Esophagus muscularis mucosa (tissue), 3 donors: Measurements from ENCODE around the gene MTCL1.

Experiments
- POLR2A ChIP-seq: fragments of 450-650 bp; IDR thresholded peaks from one replicate; pipeline ENCODE4 v1.6.1; 2017; ENCODE audit warnings: antibody characterized with exemption, moderate library complexity, mild to moderate bottlenecking, low read depth
- POLR2AphosphoS5 ChIP-seq, 2 donors: sonication (generic); formaldehyde crosslinking; IDR thresholded peaks; one replicate each; pipeline ENCODE4 v1.6.1; 2017; ENCODE audit warnings: antibody characterized with exemption in 2 of 2
- TF ChIP-seq, protein P1 (sequence below), 3 experiments: fragments of 200-600 bp in 2 of 3; fragments of 450-650 bp in 1 of 3; sonication (generic) in 2 of 3; IDR thresholded peaks; one replicate each; pipeline ENCODE4 v1.5.1; 2017 to 2019; ENCODE audit warnings: antibody characterized with exemption in 3 of 3, mild to moderate bottlenecking in 2 of 3, moderate library complexity in 1 of 3

DNA sequence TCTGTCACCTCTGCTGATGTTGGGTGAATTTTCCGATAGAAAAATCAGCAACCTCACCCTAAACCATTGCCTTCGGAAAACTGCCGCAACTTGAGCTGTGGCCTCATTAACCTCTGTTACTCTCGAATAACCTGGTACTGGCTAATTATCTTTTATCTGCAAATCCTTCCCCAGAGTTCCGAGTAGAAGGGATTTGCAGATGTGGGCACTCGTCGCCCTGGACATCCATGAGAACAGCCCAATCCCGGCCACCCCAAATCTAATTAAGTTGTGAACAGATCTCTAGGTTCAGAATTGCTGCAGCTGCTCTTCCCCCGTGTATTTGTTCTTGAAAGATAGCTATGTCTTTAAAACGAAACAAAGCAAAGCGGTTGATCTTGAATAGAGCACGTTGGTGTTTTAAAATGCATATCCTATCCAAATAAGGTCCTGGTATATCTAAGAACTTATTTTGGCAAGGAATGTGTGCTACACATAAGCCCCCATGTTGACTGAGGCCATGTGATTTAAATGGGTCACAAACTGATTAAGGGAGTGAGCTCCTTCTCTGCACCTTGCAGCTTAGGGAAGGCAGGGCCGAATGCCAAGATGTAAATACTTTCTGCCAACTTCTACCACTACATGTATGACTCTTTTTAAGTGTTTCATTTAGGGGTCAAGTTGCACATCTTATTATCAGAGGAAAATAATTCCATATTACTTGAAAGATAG is 88.2 kb downstream of the MTCL1 start:
- no peak for TF ChIP-seq POLR2A
- TF ChIP-seq, protein P1, sequence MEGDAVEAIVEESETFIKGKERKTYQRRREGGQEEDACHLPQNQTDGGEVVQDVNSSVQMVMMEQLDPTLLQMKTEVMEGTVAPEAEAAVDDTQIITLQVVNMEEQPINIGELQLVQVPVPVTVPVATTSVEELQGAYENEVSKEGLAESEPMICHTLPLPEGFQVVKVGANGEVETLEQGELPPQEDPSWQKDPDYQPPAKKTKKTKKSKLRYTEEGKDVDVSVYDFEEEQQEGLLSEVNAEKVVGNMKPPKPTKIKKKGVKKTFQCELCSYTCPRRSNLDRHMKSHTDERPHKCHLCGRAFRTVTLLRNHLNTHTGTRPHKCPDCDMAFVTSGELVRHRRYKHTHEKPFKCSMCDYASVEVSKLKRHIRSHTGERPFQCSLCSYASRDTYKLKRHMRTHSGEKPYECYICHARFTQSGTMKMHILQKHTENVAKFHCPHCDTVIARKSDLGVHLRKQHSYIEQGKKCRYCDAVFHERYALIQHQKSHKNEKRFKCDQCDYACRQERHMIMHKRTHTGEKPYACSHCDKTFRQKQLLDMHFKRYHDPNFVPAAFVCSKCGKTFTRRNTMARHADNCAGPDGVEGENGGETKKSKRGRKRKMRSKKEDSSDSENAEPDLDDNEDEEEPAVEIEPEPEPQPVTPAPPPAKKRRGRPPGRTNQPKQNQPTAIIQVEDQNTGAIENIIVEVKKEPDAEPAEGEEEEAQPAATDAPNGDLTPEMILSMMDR (IDR thresholded peaks at IDR 0.05): no peak
- TF ChIP-seq POLR2AphosphoS5 (IDR thresholded peaks at IDR 0.05): no peak
